Left hindlimb (tissue), 1 donor: ENCODE measurements around the gene C11orf98.
"Not testable (repeated sequence)": the region's sequence is repeated elsewhere in the genome, so short reads cannot be mapped to it uniquely, and the experiment has no call there.

Experiments used
- DNase-seq: peaks from one replicate; pipeline ENCODE4 v3.0.0-alpha.2; 2018

Gene C11orf98

DNA sequence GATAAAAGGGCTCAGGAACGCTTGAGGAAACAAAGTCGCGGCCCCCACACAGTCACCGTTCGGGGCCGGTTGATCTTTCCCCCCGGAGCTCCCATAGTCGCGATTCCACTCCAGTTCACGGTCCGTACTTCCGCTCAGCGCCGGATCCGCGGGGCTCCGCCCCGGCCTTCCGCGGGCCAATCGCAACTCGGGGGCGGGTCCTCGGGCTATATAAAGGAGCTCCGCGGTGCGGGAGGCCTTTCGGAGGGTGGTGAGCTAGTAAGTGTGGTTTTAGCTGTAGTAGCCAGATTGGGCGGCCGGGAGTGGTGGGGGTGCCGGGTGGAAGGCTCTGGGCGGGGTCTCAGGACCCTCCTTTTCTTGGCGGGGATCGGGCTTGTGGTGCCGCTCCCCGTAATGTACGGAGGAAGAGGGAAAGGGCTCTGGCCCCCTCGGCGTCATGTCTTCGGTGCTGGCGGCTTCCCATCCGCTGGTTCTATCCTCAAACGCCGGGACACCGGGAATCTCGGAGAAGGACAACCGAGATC is at the start of gene C11orf98, which contains the start of gene CSKMT:
Gene C11orf98 (minus strand): TSS at position 136 of the 524 bp plus-strand sequence. CDS start 41 bp downstream, at position 95.
Gene CSKMT (plus strand): TSS at position 238 of the 524 bp plus-strand sequence. CDS start 568 bp downstream, outside the sequence.
- DNase-seq: peak; percentile 98

DNA sequence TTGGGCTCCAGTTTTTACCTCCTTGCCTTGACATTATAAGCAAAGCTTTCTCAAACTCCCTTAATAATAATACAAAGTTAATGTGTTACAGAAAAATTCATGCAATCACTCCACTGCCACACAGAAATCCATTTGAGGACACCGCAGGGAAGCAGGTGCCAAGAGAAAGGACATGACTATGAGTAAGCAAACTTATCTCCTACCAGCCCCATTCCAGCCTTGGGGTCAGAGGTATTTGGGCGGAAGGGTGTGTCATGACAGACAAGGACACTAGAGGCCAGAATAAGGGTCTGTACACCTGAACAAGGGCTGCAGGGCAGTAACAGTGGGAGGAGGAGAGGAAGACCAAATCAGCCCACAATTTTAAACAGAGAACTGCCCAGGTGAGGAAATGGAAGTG is 48.3 kb upstream of the C11orf98 start:
- DNase-seq: no peak

GRCh38 chr11:62712861-62713260 is 47.9 kb upstream of the C11orf98 start:
- no peak for DNase-seq

GRCh38 chr11:62712276-62712812 is 47.3 kb upstream of the C11orf98 start:
- DNase-seq: no peak

GRCh38 chr11:62710001-62710345 is 45.0 kb upstream of the C11orf98 start:
- no peak for DNase-seq

GRCh38 chr11:62709247-62710000 is 44.4 kb upstream of the C11orf98 start:
- peak; percentile 98 for DNase-seq

DNA sequence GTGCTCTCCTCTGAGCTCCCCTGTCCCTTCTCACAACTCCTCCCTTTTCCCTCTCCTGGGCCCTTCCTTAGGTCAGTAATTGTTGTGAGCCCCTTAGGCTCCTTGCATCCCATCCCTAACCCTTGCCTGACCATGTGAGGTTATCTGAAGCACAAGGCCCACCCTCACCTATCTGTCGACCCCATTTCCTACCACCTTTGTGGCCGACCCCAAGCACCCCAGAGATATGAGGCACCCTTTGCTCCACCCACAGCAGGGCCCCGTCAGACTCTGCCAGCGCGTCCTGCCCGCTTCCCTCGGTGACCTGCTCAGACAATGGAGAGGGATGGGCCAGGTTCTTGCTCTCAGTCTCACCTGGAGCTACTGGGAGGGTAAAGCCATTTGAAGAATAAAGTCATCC is 43.8 kb upstream of the C11orf98 start:
- DNase-seq: no peak

GRCh38 chr11:62708392-62708791 is 43.4 kb upstream of the C11orf98 start:
- no peak for DNase-seq

DNA sequence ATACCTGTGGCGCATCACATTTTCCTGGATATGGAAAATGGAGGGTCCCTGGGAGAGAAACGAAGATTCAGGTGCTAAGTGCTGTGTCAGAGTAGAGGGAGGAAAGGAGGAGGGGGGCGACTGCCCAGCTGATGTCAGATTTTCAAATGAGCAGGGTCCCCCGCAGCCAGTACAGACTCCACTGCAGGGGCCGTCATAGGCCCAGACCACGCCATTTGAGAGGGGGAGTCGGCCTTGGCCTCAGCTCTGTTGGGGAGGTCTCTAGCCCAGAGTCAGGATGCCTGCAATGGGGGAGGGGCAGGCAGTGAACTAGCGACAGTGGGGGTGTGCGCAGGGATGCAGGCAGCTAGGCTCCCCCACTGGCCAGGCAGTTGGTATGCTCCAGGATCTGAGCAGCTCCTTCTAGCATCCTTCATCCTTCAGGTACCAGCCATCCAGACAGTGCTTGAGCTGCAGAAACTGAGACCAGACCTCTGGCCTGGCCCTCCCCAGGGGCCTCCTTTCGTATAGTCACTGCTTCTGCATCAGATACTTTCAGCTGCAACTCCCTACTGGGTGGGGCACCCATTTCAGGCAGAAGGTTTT is 42.4 kb upstream of the C11orf98 start, which contains the start of the genes BSCL2 and GNG3:
Gene BSCL2 (minus strand): TSS at position 148 of the 585 bp plus-strand sequence. CDS start 229 bp downstream, outside the sequence.
Gene GNG3 (plus strand): TSS at position 400 of the 585 bp plus-strand sequence. CDS start 620 bp downstream, outside the sequence.
- DNase-seq: peak; percentile 48

GRCh38 chr11:62706850-62707247 is 41.8 kb upstream of the C11orf98 start:
- no peak for DNase-seq

DNA sequence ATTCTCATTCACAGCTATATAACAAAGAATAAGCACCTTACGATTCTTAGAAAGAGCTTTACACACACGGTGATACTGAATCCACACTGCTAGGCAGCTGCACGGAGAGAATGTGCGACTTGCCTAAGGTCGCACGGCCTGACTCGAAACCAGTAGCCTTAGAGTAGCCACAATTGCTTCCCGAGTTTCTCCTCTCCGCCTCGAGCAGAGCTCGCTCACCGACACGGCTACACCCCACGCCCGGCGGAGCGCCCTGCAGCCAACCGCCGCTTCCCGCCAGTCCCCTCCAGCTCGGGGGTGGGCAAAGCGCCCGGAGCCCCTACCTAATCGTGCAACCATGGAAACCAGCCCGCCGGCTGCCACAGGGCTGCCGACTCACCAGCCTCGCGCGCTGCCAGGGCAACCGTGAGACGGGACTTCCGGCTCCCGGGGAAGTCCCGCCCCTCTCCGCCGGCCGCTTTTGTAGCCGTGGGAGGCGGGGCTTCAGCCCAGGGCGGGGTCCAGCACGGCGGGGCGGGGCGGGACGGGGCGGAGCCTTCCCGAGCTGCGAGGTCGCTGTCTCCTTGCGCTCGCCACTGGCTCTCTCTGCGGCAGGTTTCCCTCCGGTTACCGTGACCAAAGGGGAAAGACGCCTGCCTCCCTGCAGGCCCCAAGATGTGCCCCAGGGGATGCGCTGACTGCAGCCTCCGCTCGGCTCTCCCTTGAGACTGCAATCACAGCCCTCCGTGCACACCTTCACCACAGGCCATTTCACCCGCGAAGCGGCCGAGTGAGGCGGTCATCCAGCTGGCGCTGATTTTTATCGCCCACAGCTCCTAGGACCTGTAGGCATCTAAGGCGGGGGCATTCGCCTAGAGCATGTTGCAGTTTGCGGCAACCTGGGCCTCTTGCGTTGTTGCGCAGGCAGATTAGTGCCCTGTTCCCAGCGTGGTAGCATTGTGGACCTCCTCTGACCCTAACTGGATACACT is 41.2 kb upstream of the C11orf98 start:
- peak; percentile 96 for DNase-seq

DNA sequence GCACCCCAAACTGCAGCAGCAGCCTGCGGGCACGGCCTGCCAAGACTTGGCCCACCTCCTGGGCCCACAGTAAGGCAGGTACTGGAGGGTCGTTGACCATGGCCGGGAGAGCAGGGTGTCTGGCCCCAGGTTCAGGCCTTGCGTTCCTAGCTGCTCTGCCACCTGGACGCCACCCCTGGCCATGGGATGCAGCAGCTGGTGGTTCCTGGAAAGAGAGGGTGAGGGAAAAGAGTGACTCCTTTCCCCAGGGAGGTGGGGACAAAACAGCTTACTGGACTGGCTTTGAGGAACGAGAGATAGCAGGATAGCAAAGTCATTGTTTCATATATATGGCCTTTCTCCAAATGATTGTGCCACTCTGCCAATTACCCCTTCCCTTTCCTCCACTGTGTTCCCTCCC is 40.4 kb upstream of the C11orf98 start:
- DNase-seq: no peak

DNA sequence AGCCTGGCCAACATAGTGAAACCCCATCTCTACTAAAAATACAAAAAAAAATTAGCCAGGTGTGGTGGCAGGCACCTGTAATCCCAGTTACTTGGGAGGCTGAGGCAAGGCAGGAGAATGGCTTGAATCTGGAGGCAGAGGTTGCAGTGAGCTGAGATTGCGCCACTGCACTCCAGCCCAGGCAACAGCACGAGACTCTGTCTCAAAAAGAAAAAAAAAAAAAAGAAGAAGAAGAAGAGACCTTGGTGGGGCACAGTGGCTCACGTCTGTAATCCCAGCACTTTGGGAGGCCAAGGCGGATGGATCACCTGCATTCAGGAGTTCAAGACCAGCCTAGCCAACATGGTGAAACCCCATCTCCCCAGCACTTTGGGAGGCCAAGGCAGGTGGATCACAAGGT is 38.9 kb upstream of the C11orf98 start:
- DNase-seq: not testable (repeated sequence)

GRCh38 chr11:62702246-62702645 is 37.2 kb upstream of the C11orf98 start:
- DNase-seq: no peak

DNA sequence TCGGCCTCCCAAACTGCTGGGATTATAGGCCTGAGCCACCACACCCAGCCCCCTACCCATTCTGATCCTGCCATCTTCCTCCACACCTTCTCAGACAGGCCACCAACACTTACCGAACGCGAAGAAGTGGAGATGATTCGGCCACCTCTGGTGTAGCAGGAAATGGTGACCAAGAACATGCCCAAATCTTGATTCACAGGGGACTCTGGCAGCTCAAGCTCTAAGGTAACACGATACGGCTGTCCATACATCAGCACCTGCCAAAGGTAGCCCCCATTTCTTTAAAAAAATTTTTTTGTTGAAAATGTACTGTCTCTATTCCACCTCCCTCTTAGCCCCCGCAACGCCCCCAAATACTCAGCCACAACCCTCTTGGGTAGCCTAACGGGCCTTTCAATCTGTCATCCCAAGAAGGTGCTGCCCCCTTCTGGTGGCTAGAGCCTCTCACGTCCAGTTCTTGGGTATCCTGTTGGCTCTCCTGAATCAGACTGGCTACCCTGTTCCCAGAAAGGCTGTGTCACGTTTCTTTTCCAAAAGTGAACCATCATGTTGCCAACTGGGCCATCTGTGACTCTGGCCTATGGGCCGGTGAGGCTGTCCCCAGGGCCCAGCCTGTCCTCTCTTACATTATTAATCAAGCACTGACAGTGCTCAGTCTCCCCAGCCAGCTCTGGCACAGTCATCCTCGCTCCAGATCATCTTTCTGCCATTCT is 29.6 kb upstream of the C11orf98 start:
- DNase-seq: peak; percentile 69

- not testable (repeated sequence) for DNase-seq
Measured at GRCh38 chr11:62693624-62694023, 28.6 kb upstream of the C11orf98 start.

GRCh38 chr11:62689421-62690183 is 24.6 kb upstream of the C11orf98 start, which contains the start of gene LRRN4CL:
Gene LRRN4CL, minus strand, starts transcription at chr11:62689530. Its CDS starts 1,022 bp downstream, at chr11:62688508.
- DNase-seq: peak; percentile 87

GRCh38 chr11:62688491-62688890 is 23.5 kb upstream of the C11orf98 start:
- DNase-seq: no peak

GRCh38 chr11:62687508-62688396 is 22.7 kb upstream of the C11orf98 start:
- DNase-seq: no peak

DNA sequence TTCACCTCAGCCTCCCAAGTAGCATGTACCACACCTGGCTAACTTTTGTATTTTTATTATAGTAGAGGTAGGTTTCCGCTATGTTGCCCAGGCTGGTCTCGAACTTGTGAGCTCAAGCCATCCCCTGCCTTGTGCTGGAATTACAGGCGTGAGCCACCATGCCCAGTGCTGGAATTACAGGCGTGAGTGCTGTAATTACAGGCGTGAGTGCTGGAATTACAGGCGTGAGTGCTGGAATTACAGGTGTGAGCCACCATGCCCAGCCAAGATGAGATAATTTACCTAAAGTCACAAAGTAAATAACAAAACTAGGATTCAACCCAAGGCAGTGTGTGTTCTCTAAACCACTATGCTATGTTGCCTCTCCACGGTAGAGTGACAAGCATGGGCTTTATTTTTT is 17.5 kb upstream of the C11orf98 start:
- DNase-seq: no peak
